HepG2 (cell line): ENCODE results near the gene FGGY. TPM values are rescaled to one million over a fixed set of nuclear protein-coding genes. Genes with fewer than 3 reads are reported as not detected.

Experiments used
- CHD2 ChIP-seq: IDR thresholded peaks from 2 replicates; pipeline ENCODE4 v1.6.1; 2011; ENCODE audit warnings: low read depth, low read length, improper control_type of control experiment
- ELF1 ChIP-seq: sonication (generic); formaldehyde crosslinking; IDR thresholded peaks from 2 replicates; pipeline ENCODE4 v1.4.0; 2020; ENCODE audit warnings: missing genetic modification reagents
- ELF3 ChIP-seq: IDR thresholded peaks from 2 replicates; pipeline ENCODE4 v1.6.1; 2016; ENCODE audit warnings: missing genetic modification reagents, missing compliant biosample characterization
- FOXM1 ChIP-seq: sonication (generic); formaldehyde crosslinking; IDR thresholded peaks from 2 replicates; pipeline ENCODE4 v1.5.0; 2020; ENCODE audit warnings: missing genetic modification reagents
- HNRNPH1 ChIP-seq: fragments of 200-400 bp; formaldehyde crosslinking; optimal IDR thresholded peaks from 2 replicates; pipeline ENCODE3; 2017; ENCODE audit warnings: mild to moderate bottlenecking, low read depth, low read length
- MBNL3 ChIP-seq: fragments of 250-450 bp; sonication (Bioruptor Pico); conservative IDR thresholded peaks from 2 replicates; pipeline ENCODE4 v1.8.0; 2022; ENCODE audit warnings: mild to moderate bottlenecking, inconsistent platforms
- PAXIP1 ChIP-seq: sonication (generic); formaldehyde crosslinking; conservative IDR thresholded peaks from 2 replicates; pipeline ENCODE4 v1.4.0; 2020; ENCODE audit warnings: mild to moderate bottlenecking, missing genetic modification reagents, moderate library complexity
- SMAD9 ChIP-seq: sonication (generic); formaldehyde crosslinking; IDR thresholded peaks from 2 replicates; pipeline ENCODE4 v1.5.1; 2020; ENCODE audit warnings: mild to moderate bottlenecking, missing genetic modification reagents
- TCF12 ChIP-seq, 2 experiments: fragments of 450-650 bp in 1 of 2; sonication (generic) in 1 of 2; formaldehyde crosslinking in 1 of 2; IDR thresholded peaks; 2 replicates each; pipeline versions ENCODE4 v1.6.1 to v1.8.0; 2017 to 2022; ENCODE audit warnings: antibody characterized with exemption in 1 of 2, mild to moderate bottlenecking in 1 of 2, missing genetic modification reagents in 1 of 2, moderate library complexity in 1 of 2
- ZNF513 ChIP-seq: sonication (generic); formaldehyde crosslinking; conservative IDR thresholded peaks from 2 replicates; pipeline ENCODE4 v1.5.0; 2020; ENCODE audit warnings: missing genetic modification reagents
- ZNF670 ChIP-seq: sonication (generic); formaldehyde crosslinking; IDR thresholded peaks from 2 replicates; pipeline ENCODE4 v1.8.0; 2022; ENCODE audit warnings: mild to moderate bottlenecking, missing genetic modification reagents, borderline replicate concordance
- polyA plus RNA-seq, 8 experiments: library from polyadenylated mRNA; depleted of rRNA in 3 of 8; stranded (reverse) in 7 of 8; unstranded in 1 of 8; fragments of >200 nt; fragmentation: Illumina TruSeq in 4 of 8; extraction: Trizol in 4 of 8; gene quantifications; 2 replicates each; pipeline versions ENCODE4 v1.2.1 to v1.2.3, GENCODE V29; 2011 to 2016; ENCODE audit warnings: low read depth in 4 of 8, missing spikeins in 1 of 8, mixed read lengths in 1 of 8; ENCODE audit not compliant: insufficient read depth in 1 of 8
- total RNA-seq, 5 experiments: library from RNA; depleted of rRNA; stranded (reverse); fragments of >200 nt; fragmentation: Illumina TruSeq; extraction: Trizol; gene quantifications; 2 replicates each; pipeline ENCODE4 v1.2.3, GENCODE V29; 2016; ENCODE audit warnings: low read depth in 1 of 5
- TF ChIP-seq, protein P1 (sequence below): sonication (generic); formaldehyde crosslinking; IDR thresholded peaks from 2 replicates; pipeline ENCODE4 v1.4.0; 2020; ENCODE audit warnings: missing genetic modification reagents, borderline replicate concordance
- TF ChIP-seq, protein P2 (sequence below): sonication (generic); formaldehyde crosslinking; IDR thresholded peaks from 2 replicates; pipeline ENCODE4 v1.5.1; 2020; ENCODE audit warnings: missing genetic modification reagents, mild to moderate bottlenecking, borderline replicate concordance
- TF ChIP-seq, protein P3 (sequence below): sonication (generic); formaldehyde crosslinking; IDR thresholded peaks from 2 replicates; pipeline ENCODE4 v1.5.0; 2020; ENCODE audit warnings: mild to moderate bottlenecking, missing genetic modification reagents, moderate library complexity

The FGGY gene
- total and polyA plus RNA-seq, 2 of the 13 experiments (the other 11 are each of a cell fraction or from before 2014, with no cell fraction given) = 15.7 to 27.5 TPM

DNA sequence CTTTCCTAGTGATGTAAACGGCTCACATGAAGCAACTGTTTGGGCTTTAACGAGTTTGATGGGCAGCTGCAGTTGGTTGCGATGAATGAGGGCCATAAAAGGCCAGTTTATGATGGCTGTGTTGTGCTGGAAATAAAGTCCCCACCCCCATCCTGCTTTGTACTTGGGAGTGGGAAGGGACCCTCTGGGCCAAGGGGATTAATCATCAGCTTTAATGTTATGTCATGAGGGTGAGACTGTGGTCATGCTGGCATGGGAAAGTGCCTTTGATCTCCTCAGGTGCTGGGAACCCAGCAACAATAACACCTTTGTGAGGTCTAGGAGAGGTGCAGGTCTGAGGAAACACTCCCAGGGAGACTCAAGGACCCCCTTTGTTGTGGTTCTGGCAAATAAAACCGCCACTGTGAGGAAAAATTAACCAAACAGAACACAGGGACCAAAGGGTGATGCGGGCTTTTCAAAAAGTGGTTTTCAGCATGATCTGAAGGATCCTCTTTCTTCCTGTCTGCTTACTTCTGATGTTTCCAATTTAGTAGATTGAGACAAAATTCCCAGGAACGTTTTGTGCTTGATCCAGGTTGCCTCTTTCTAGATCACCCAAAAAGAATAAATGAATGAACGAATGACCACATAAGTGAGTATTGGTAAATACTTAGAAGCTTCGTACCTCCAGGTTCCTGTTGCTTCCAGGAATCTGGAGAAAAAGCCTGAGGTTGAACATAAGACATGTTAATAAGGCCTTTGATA is 260.1 kb downstream of the FGGY start (continued):
- TF ChIP-seq ELF3 (peak; percentile 89), SMAD9 (no peak), TCF12 (IDR thresholded peaks at IDR 0.05) (no peak), TCF12 (CRISPR knock-in tag; IDR thresholded peaks at IDR 0.05) (peak; percentile 91), MBNL3 (CRISPR knock-in tag) (no peak), ELF1 (CRISPR knock-in tag) (no peak), HNRNPH1 (no peak), ZNF670 (CRISPR knock-in tag) (no peak), CHD2 (peak; percentile 54), FOXM1 (CRISPR knock-in tag) (no peak), PAXIP1 (CRISPR knock-in tag) (peak; percentile 96), ZNF513 (no peak)
- TF ChIP-seq, protein P1, sequence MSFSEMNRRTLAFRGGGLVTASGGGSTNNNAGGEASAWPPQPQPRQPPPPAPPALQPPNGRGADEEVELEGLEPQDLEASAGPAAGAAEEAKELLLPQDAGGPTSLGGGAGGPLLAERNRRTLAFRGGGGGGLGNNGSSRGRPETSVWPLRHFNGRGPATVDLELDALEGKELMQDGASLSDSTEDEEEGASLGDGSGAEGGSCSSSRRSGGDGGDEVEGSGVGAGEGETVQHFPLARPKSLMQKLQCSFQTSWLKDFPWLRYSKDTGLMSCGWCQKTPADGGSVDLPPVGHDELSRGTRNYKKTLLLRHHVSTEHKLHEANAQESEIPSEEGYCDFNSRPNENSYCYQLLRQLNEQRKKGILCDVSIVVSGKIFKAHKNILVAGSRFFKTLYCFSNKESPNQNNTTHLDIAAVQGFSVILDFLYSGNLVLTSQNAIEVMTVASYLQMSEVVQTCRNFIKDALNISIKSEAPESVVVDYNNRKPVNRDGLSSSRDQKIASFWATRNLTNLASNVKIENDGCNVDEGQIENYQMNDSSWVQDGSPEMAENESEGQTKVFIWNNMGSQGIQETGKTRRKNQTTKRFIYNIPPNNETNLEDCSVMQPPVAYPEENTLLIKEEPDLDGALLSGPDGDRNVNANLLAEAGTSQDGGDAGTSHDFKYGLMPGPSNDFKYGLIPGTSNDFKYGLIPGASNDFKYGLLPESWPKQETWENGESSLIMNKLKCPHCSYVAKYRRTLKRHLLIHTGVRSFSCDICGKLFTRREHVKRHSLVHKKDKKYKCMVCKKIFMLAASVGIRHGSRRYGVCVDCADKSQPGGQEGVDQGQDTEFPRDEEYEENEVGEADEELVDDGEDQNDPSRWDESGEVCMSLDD = no peak
- TF ChIP-seq, protein P2, sequence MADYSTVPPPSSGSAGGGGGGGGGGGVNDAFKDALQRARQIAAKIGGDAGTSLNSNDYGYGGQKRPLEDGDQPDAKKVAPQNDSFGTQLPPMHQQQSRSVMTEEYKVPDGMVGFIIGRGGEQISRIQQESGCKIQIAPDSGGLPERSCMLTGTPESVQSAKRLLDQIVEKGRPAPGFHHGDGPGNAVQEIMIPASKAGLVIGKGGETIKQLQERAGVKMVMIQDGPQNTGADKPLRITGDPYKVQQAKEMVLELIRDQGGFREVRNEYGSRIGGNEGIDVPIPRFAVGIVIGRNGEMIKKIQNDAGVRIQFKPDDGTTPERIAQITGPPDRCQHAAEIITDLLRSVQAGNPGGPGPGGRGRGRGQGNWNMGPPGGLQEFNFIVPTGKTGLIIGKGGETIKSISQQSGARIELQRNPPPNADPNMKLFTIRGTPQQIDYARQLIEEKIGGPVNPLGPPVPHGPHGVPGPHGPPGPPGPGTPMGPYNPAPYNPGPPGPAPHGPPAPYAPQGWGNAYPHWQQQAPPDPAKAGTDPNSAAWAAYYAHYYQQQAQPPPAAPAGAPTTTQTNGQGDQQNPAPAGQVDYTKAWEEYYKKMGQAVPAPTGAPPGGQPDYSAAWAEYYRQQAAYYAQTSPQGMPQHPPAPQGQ (CRISPR knock-in tag) = no peak
- TF ChIP-seq, protein P3, sequence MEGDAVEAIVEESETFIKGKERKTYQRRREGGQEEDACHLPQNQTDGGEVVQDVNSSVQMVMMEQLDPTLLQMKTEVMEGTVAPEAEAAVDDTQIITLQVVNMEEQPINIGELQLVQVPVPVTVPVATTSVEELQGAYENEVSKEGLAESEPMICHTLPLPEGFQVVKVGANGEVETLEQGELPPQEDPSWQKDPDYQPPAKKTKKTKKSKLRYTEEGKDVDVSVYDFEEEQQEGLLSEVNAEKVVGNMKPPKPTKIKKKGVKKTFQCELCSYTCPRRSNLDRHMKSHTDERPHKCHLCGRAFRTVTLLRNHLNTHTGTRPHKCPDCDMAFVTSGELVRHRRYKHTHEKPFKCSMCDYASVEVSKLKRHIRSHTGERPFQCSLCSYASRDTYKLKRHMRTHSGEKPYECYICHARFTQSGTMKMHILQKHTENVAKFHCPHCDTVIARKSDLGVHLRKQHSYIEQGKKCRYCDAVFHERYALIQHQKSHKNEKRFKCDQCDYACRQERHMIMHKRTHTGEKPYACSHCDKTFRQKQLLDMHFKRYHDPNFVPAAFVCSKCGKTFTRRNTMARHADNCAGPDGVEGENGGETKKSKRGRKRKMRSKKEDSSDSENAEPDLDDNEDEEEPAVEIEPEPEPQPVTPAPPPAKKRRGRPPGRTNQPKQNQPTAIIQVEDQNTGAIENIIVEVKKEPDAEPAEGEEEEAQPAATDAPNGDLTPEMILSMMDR (CRISPR knock-in tag) = no peak
